HCT116 (cell line): ENCODE measurements around the gene FRMPD1. TPM values are rescaled to one million over a fixed set of nuclear protein-coding genes. Genes with fewer than 3 reads are reported as not detected.

Source experiments
- ATAC-seq: fragments of 200-7000 bp; cut with Tn5 transposase; 2 replicates; pipeline ENCODE4 v1.9.1; 2020; ENCODE audit warnings: mild to moderate bottlenecking, moderate library complexity
- BruUV-seq: library from RNA; stranded (reverse); fragments of 400-500 nt; replicated peaks from 2 replicates; lab custom pipeline; 2021; lab: Mats Ljungman, UMichigan
- CTCF ChIA-PET: fragments of 300-600 bp; sonication (Branson Sonifier 250); formaldehyde crosslinking; loops from one replicate; lab custom pipeline; 2021; ENCODE audit warnings: antibody characterized with exemption; lab: Charles Lee
- POLR2A ChIA-PET: fragments of 300-600, 350-600 bp; sonication (Branson Sonifier 250); formaldehyde crosslinking; loops from one replicate; lab custom pipeline; 2021; ENCODE audit warnings: antibody characterized with exemption; lab: Charles Lee
- RAD21 ChIA-PET, 2 experiments: fragments of 300-600 bp; sonication (Branson Sonifier 250); formaldehyde crosslinking; loops; one replicate each; lab custom pipeline; 2023; ENCODE audit warnings: low total read pairs in 2 of 2; ENCODE audit not compliant: uncharacterized antibody in 2 of 2, unreplicated experiment in 2 of 2, low non-redundant PET in 1 of 2; lab: Charles Lee
- DNase-seq: peaks from one replicate; pipeline ENCODE4 v3.0.0-alpha.2; 2010; ENCODE audit warnings: low read depth, low spot score
- H2AFZ ChIP-seq: fragments of 200-600 bp; shearing (Covaris generic), sonication (generic); 2 replicates; pipeline ENCODE4 v1.6.1; 2017; ENCODE audit warnings: low read depth, mixed run types, mixed read lengths, antibody characterized with exemption, low read length; ENCODE audit not compliant: poor library complexity, severe bottlenecking
- H3K27ac ChIP-seq: 2 replicates; pipeline ENCODE4 v1.5.1; 2012; ENCODE audit warnings: low read depth, low read length
- H3K27me3 ChIP-seq: fragments of 200-600 bp; sonication (generic); 2 replicates; pipeline ENCODE4 v1.6.1; 2016; ENCODE audit warnings: mixed run types, low read length, mixed read lengths; ENCODE audit not compliant: insufficient read depth
- H3K36me3 ChIP-seq, 2 experiments: fragments of 200-500 bp in 1 of 2; fragments of 200-600 bp in 1 of 2; sonication (Bioruptor generic) in 1 of 2; sonication (generic) in 1 of 2; 2 replicates each; pipeline versions ENCODE4 v1.5.1 to v1.6.1; 2014 to 2016; ENCODE audit warnings: low read length in 2 of 2, inconsistent platforms in 1 of 2, mixed read lengths in 1 of 2, mixed run types in 1 of 2; ENCODE audit not compliant: insufficient read depth in 2 of 2, control insufficient read depth in 1 of 2
- H3K4me1 ChIP-seq, 2 experiments: fragments of 200-600 bp in 1 of 2; sonication (generic) in 1 of 2; 2 replicates each; pipeline versions ENCODE4 v1.5.1 to v1.6.1; 2012 to 2017; ENCODE audit warnings: low read length in 2 of 2, inconsistent platforms in 1 of 2, mild to moderate bottlenecking in 1 of 2, mixed read lengths in 1 of 2, mixed run types in 1 of 2, moderate library complexity in 1 of 2; ENCODE audit not compliant: insufficient read depth in 2 of 2, control insufficient read depth in 1 of 2
- H3K4me2 ChIP-seq: fragments of 200-600 bp; sonication (generic); 2 replicates; pipeline ENCODE4 v1.6.1; 2017; ENCODE audit warnings: mixed run types, low read length, mixed read lengths
- H3K4me3 ChIP-seq, 2 experiments: fragments of 200-600 bp in 1 of 2; sonication (generic) in 1 of 2; replicated peaks in 1 of 2; 2 replicates each; pipeline ENCODE4 v1.5.1; 2011 to 2016; ENCODE audit warnings: low read length in 2 of 2, control low read depth in 1 of 2, low read depth in 1 of 2, mild to moderate bottlenecking in 1 of 2, mixed read lengths in 1 of 2, mixed run types in 1 of 2
- H3K79me2 ChIP-seq: fragments of 200-600 bp; sonication (generic); 2 replicates; pipeline ENCODE4 v1.6.1; 2017; ENCODE audit warnings: mild to moderate bottlenecking, mixed run types, low read length, moderate library complexity, mixed read lengths; ENCODE audit not compliant: insufficient read depth
- H3K9ac ChIP-seq: fragments of 200-600 bp; sonication (generic); 2 replicates; pipeline ENCODE4 v1.6.1; 2016; ENCODE audit warnings: low read length, mixed read lengths
- H3K9me2 ChIP-seq: fragments of 200-600 bp; sonication (generic), shearing (Covaris generic); 2 replicates; pipeline ENCODE4 v1.6.1; 2017; ENCODE audit warnings: mixed run types, mild to moderate bottlenecking, moderate library complexity; ENCODE audit not compliant: insufficient read depth
- H3K9me3 ChIP-seq, 2 experiments: fragments of 200-500 bp in 1 of 2; fragments of 200-600 bp in 1 of 2; sonication (Bioruptor generic) in 1 of 2; sonication (generic) in 1 of 2; 2 replicates each; pipeline ENCODE4 v1.6.1; 2014 to 2017; ENCODE audit warnings: low read length in 2 of 2, mixed read lengths in 2 of 2, inconsistent platforms in 1 of 2, low read depth in 1 of 2, mild to moderate bottlenecking in 1 of 2, mixed run types in 1 of 2, moderate library complexity in 1 of 2; ENCODE audit not compliant: control insufficient read depth in 1 of 2, insufficient read depth in 1 of 2
- H4K20me1 ChIP-seq: fragments of 200-600 bp; sonication (generic), shearing (Covaris generic); 2 replicates; pipeline ENCODE4 v1.6.1; 2017; ENCODE audit warnings: mixed run types, mild to moderate bottlenecking, moderate library complexity; ENCODE audit not compliant: insufficient read depth
- CBX3 ChIP-seq: IDR thresholded peaks from 2 replicates; pipeline ENCODE4 v1.6.1; 2012; ENCODE audit warnings: low read depth
- CEBPB ChIP-seq: IDR thresholded peaks from 2 replicates; pipeline ENCODE4 v1.6.1; 2012; ENCODE audit warnings: low read depth
- ELF1 ChIP-seq: IDR thresholded peaks from 2 replicates; pipeline ENCODE4 v1.6.1; 2012; ENCODE audit warnings: low read depth, borderline replicate concordance
- EZH2 ChIP-seq: fragments of 200-600 bp; sonication (generic); IDR thresholded peaks from 2 replicates; pipeline ENCODE4 v1.6.1; 2017; ENCODE audit warnings: antibody characterized with exemption, mixed run types
- EZH2phosphoT487 ChIP-seq: fragments of 200-600 bp; IDR thresholded peaks from 2 replicates; pipeline ENCODE4 v1.6.1; 2018; ENCODE audit warnings: antibody characterized with exemption, borderline replicate concordance
- FOSL1 ChIP-seq: IDR thresholded peaks from 2 replicates; pipeline ENCODE4 v1.6.1; 2012; ENCODE audit warnings: low read depth
- JUND ChIP-seq: IDR thresholded peaks from 2 replicates; pipeline ENCODE4 v1.6.1; 2012
- POLR2AphosphoS5 ChIP-seq: IDR thresholded peaks from 2 replicates; pipeline ENCODE4 v1.6.1; 2011; ENCODE audit warnings: mild to moderate bottlenecking, low read depth, low read length, moderate library complexity
- RAD21 ChIP-seq: IDR thresholded peaks from 2 replicates; pipeline ENCODE4 v1.6.1; 2012; ENCODE audit warnings: low read depth, mild to moderate bottlenecking
- SIN3A ChIP-seq: IDR thresholded peaks from 2 replicates; pipeline ENCODE4 v1.6.1; 2012; ENCODE audit warnings: low read depth
- SP1 ChIP-seq: IDR thresholded peaks from 2 replicates; pipeline ENCODE4 v1.6.1; 2012; ENCODE audit warnings: low read depth
- SRF ChIP-seq: IDR thresholded peaks from 2 replicates; pipeline ENCODE4 v1.6.1; 2012; ENCODE audit warnings: low read depth
- TCF7L2 ChIP-seq: IDR thresholded peaks from 2 replicates; pipeline ENCODE4 v1.7.0; 2011; ENCODE audit warnings: borderline replicate concordance, inconsistent platforms; ENCODE audit not compliant: insufficient read depth, insufficient read length; ENCODE audit errors: extremely low read depth
- YY1 ChIP-seq: IDR thresholded peaks from 2 replicates; pipeline ENCODE4 v1.6.1; 2011; ENCODE audit warnings: low read length, low read depth, moderate library complexity, mild to moderate bottlenecking; ENCODE audit not compliant: insufficient replicate concordance; ENCODE audit errors: extremely low read depth
- ZBTB33 ChIP-seq: IDR thresholded peaks from 2 replicates; pipeline ENCODE4 v1.6.1; 2011; ENCODE audit warnings: mild to moderate bottlenecking, low read length, moderate library complexity; ENCODE audit not compliant: insufficient replicate concordance; ENCODE audit errors: extremely low read depth
- ZFX ChIP-seq: fragments of 450-650 bp; IDR thresholded peaks from 2 replicates; pipeline ENCODE4 v1.6.1; 2017
- intact Hi-C: fragments of 100-400 bp; cut with micrococcal nuclease; formaldehyde crosslinking; loops from 2 replicates; pipeline ENCODE4 v1.10.0; 2022
- total RNA-seq: library from RNA; stranded (reverse); gene quantifications from one replicate; pipeline ENCODE4 v1.2.1, GENCODE V29; 2021; ENCODE audit not compliant: unreplicated experiment
- TF ChIP-seq, protein P1 (sequence below): IDR thresholded peaks from 2 replicates; pipeline ENCODE4 v1.6.1; 2012
- TF ChIP-seq, protein P2 (sequence below), 3 experiments: fragments of 200-600 bp in 1 of 3; sonication (generic) in 1 of 3; IDR thresholded peaks in 2 of 3; conservative IDR thresholded peaks in 1 of 3; 2 replicates each; pipeline ENCODE4 v1.5.1; 2012 to 2017; ENCODE audit warnings: low read depth in 2 of 3, low read length in 2 of 3, antibody characterized with exemption in 1 of 3, borderline replicate concordance in 1 of 3, control low read depth in 1 of 3, mild to moderate bottlenecking in 1 of 3, mixed read lengths in 1 of 3, mixed run types in 1 of 3, moderate library complexity in 1 of 3; ENCODE audit not compliant: insufficient read depth in 1 of 3

Gene FRMPD1
- total RNA-seq, 1 experiment from 2014 or later = 0.52 TPM

- TF ChIP-seq, protein P1, sequence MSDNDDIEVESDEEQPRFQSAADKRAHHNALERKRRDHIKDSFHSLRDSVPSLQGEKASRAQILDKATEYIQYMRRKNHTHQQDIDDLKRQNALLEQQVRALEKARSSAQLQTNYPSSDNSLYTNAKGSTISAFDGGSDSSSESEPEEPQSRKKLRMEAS = no peak
- TF ChIP-seq ZBTB33 (no peak), YY1 (no peak), JUND (no peak), SP1 (no peak), CEBPB (no peak)
Measured at GRCh38 chr9:37663926-37664325, 13.2 kb downstream of the FRMPD1 start.

GRCh38 chr9:37667706-37668105 lies 17.0 kb downstream of the FRMPD1 start:
- Histone ChIP-seq H3K27me3 (peaks cover 35% of the 10 kb centered on the region), H3K9me3 (no peaks in the 10 kb centered on the region), H3K9ac (no peak overlapping the region), H3K4me2 (no peak overlapping the region), H3K4me1 (peaks cover 0 to 8% of the 10 kb centered on the region in 2 experiments; a peak in 1 of 4 replicates), H3K4me3 (no peak overlapping the region), H3K36me3 (no peaks in the 10 kb centered on the region), H3K9me2 (no peaks in the 10 kb centered on the region), H2AFZ (no peak overlapping the region), H3K79me2 (no peaks in the 10 kb centered on the region), H4K20me1 (no peaks in the 10 kb centered on the region), H3K27ac (no peak overlapping the region)
- RAD21 ChIA-PET = no interaction called here
- no TSS peak for BruUV-seq
- no peak for ATAC-seq
- intact Hi-C loops = no loop called here
- CTCF ChIA-PET = no interaction called here
- no peak for DNase-seq
- POLR2A ChIA-PET = no interaction called here
- TF ChIP-seq CEBPB (no peak), ZFX (no peak), EZH2phosphoT487 (no peak), TCF7L2 (no peak), SRF (no peak), EZH2 (no peak), SIN3A (no peak), JUND (no peak), CBX3 (no peak), ELF1 (no peak), POLR2AphosphoS5 (no peak), RAD21 (no peak), FOSL1 (no peak), YY1 (no peak)
- TF ChIP-seq, protein P2, sequence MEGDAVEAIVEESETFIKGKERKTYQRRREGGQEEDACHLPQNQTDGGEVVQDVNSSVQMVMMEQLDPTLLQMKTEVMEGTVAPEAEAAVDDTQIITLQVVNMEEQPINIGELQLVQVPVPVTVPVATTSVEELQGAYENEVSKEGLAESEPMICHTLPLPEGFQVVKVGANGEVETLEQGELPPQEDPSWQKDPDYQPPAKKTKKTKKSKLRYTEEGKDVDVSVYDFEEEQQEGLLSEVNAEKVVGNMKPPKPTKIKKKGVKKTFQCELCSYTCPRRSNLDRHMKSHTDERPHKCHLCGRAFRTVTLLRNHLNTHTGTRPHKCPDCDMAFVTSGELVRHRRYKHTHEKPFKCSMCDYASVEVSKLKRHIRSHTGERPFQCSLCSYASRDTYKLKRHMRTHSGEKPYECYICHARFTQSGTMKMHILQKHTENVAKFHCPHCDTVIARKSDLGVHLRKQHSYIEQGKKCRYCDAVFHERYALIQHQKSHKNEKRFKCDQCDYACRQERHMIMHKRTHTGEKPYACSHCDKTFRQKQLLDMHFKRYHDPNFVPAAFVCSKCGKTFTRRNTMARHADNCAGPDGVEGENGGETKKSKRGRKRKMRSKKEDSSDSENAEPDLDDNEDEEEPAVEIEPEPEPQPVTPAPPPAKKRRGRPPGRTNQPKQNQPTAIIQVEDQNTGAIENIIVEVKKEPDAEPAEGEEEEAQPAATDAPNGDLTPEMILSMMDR (IDR thresholded peaks at IDR 0.05 in 2 of 3, conservative IDR thresholded peaks at IDR 0.05 in 1 of 3; ENCODE audit: borderline replicate concordance in 1 of 3, insufficient read depth in 1 of 3, low read depth in 2 of 3, low read length in 2 of 3) = no peak
- TF ChIP-seq, protein P1 = no peak

More at GRCh38 chr9:37663926-37664325, 13.2 kb downstream of the FRMPD1 start:
- RAD21 ChIA-PET = no interaction called here
- Histone ChIP-seq H3K4me3 (no peak overlapping the region), H4K20me1 (no peaks in the 10 kb centered on the region), H3K27me3 (peaks cover 33% of the 10 kb centered on the region), H3K4me2 (no peak overlapping the region), H3K27ac (no peak overlapping the region), H3K36me3 (no peaks in the 10 kb centered on the region), H2AFZ (no peak overlapping the region), H3K9me3 (no peaks in the 10 kb centered on the region), H3K9me2 (no peaks in the 10 kb centered on the region), H3K9ac (no peak overlapping the region), H3K4me1 (peaks cover 0 to 7% of the 10 kb centered on the region in 2 experiments; a peak in 1 of 4 replicates), H3K79me2 (no peaks in the 10 kb centered on the region)
- DNase-seq (no peak), ATAC-seq (no peak)
- CTCF ChIA-PET = no interaction called here
- intact Hi-C loops = no loop called here
- no TSS peak for BruUV-seq
- POLR2A ChIA-PET = no interaction called here
